ENCODE data around the gene KCNJ6.

Gene KCNJ6

DNA sequence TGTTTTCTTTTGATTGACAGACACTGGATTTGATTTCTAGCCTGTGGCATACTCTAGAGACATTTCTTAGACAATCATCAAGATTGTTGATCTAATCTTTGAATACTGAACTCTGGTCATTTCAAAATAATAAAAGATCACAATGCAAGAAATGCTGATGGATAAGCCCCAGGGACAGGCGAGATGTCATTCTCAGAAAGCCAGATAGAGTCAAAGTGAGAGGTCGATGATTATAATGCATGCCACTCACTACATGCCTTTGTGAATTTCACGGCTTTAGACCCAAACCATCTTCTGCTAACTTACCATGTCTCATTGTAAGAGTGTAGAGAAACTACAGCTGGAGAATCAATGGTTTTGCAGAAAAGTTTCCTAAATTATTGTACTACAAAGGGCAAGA, 292.6 kb downstream of the KCNJ6 start:
- Histone ChIP-seq H3K9me3 (ENCODE audit: control insufficient read depth in 1 of 2, low read length in 2 of 2) (no peaks in the 10 kb centered on the region), H3K36me3 (ENCODE audit: control insufficient read depth in 1 of 2, insufficient read depth in 2 of 2, low read length in 2 of 2) (no peaks in the 10 kb centered on the region), H3K4me1 (ENCODE audit: control insufficient read depth in 1 of 2, insufficient read depth in 2 of 2, low read length in 2 of 2) (no peaks in the 10 kb centered on the region), H3K9ac (ENCODE audit: low read depth in 1 of 2, low read length in 2 of 2) (no peak overlapping the region), H3K27me3 (ENCODE audit: control insufficient read depth in 1 of 2, insufficient read depth in 2 of 2, low read length in 2 of 2) (no peaks in the 10 kb centered on the region), H3K4me3 (ENCODE audit: low read depth in 1 of 2, low read length in 2 of 2) (no peak overlapping the region), H3K27ac (ENCODE audit: low read depth, low read length) (no peak overlapping the region)

DNA sequence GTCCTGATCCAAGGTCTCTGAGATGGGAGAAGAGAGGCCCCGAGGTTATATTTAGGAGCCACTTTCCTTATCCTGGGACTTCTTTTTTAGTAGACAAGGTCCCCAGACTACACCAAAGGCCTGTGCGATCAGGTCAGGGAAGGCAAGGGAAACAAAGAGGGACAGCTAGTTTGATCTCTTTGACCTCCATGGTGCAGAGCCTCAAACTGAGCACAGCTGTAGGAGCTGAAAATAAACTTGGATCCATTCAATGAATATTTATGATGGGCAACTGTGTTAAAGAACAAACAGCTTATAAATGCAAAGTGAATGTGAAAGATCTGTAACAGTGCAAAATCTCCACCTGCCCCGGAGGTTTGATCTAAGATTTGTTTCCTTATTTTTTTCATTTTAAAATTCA, 293.1 kb downstream of the KCNJ6 start:
- Histone ChIP-seq H3K4me1 (ENCODE audit: control insufficient read depth in 1 of 2, insufficient read depth in 2 of 2, low read length in 2 of 2) (no peaks in the 10 kb centered on the region), H3K4me3 (ENCODE audit: low read depth in 1 of 2, low read length in 2 of 2) (no peak overlapping the region)

DNA sequence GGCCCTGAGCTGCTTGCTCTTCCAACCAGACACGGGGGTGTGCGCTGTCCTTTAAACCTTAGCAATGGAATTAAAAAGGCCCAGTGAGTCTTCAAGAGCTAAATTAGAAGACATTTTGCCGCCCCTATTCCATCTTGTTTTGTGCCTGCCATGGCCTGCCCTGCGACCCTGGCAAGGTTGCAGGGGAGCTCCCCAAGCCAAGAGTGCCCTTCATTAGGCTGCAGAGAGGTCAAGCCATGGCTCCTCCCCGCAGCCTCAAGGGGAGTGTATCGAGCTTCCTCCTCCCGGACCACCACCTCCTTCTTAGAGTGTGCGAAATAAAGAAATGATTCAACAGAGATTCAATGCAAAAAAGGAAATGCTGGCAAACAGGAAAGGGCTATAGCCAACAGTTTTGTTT, 293.5 kb downstream of the KCNJ6 start:
- H3K4me1 ChIP-seq (ENCODE audit: control insufficient read depth in 1 of 2, insufficient read depth in 2 of 2, low read length in 2 of 2) = no peaks in the 10 kb centered on the region
- no peaks in the 10 kb centered on the region for H3K27me3 ChIP-seq (ENCODE audit: control insufficient read depth in 1 of 2, insufficient read depth in 2 of 2, low read length in 2 of 2)
- no peaks in the 10 kb centered on the region for H3K9me3 ChIP-seq (ENCODE audit: control insufficient read depth in 1 of 2, low read length in 2 of 2)
- H3K27ac ChIP-seq (ENCODE audit: low read depth, low read length) = no peak overlapping the region
- H3K36me3 ChIP-seq (ENCODE audit: control insufficient read depth in 1 of 2, insufficient read depth in 2 of 2, low read length in 2 of 2) = no peaks in the 10 kb centered on the region
- H3K9ac ChIP-seq (ENCODE audit: low read depth in 1 of 2, low read length in 2 of 2) = no peak overlapping the region
- no peak overlapping the region for H3K4me3 ChIP-seq (ENCODE audit: low read depth in 1 of 2, low read length in 2 of 2)

More for the DNA sequence above, 293.1 kb downstream of the KCNJ6 start:
- Histone ChIP-seq H3K27ac (ENCODE audit: low read depth, low read length) (no peak overlapping the region), H3K27me3 (ENCODE audit: control insufficient read depth in 1 of 2, insufficient read depth in 2 of 2, low read length in 2 of 2) (no peaks in the 10 kb centered on the region), H3K9ac (ENCODE audit: low read depth in 1 of 2, low read length in 2 of 2) (no peak overlapping the region), H3K9me3 (ENCODE audit: control insufficient read depth in 1 of 2, low read length in 2 of 2) (no peaks in the 10 kb centered on the region), H3K36me3 (ENCODE audit: control insufficient read depth in 1 of 2, insufficient read depth in 2 of 2, low read length in 2 of 2) (no peaks in the 10 kb centered on the region)

DNA sequence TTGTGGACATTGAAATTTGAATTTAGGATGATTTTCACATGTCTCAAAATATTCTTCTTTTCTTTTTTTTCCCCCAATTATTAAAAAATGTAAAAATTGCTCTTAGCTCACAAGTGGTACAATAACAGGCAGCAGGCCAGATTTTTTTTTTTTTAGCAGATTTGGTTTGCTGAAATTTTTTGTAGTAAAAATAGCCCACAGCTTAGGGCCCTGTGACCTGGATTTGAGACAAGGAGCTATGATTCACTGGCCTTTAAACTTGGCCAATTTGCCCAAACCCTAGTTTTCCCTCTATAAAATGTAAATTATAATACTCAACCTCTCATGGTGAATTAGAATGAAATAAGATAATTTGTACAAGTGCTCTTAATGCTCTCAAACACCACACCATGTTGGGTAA, 295.9 kb downstream of the KCNJ6 start:
- H3K36me3 ChIP-seq (ENCODE audit: control insufficient read depth in 1 of 2, insufficient read depth in 2 of 2, low read length in 2 of 2) = no peaks in the 10 kb centered on the region
- H3K27me3 ChIP-seq (ENCODE audit: control insufficient read depth in 1 of 2, insufficient read depth in 2 of 2, low read length in 2 of 2) = no peaks in the 10 kb centered on the region
- no peak overlapping the region for H3K4me3 ChIP-seq (ENCODE audit: low read depth in 1 of 2, low read length in 2 of 2)
- H3K27ac ChIP-seq (ENCODE audit: low read depth, low read length) = no peak overlapping the region
- H3K9me3 ChIP-seq (ENCODE audit: control insufficient read depth in 1 of 2, low read length in 2 of 2) = no peaks in the 10 kb centered on the region
- H3K4me1 ChIP-seq (ENCODE audit: control insufficient read depth in 1 of 2, insufficient read depth in 2 of 2, low read length in 2 of 2) = no peaks in the 10 kb centered on the region
- no peak overlapping the region for H3K9ac ChIP-seq (ENCODE audit: low read depth in 1 of 2, low read length in 2 of 2)

DNA sequence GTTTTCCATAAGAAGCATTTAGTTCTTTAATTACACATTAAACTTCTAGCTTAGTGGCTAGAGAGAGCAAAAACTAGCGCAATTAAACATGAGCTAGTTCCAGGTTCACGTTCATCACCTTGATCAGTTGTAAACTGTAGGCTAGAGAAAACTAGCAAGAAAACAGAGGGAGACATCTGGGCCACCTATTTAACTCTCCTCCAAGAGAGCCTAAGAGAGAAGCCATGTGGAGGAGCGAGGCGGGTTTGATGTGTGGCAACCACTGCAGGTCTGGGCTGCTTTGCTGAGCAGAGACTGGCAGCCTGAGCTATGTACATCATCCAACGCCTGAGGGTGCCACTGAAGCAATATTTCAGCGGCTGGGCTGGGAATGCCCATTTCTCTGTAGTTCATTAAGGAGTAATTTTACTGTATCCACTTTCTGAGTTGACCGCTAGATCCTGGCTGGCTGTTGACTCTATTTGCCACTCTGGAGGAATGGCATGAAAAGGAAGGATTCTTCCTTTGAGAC, 296.7 kb downstream of the KCNJ6 start:
- Histone ChIP-seq H3K27me3 (ENCODE audit: control insufficient read depth in 1 of 2, insufficient read depth in 2 of 2, low read length in 2 of 2) (no peaks in the 10 kb centered on the region), H3K27ac (ENCODE audit: low read depth, low read length) (no peak overlapping the region), H3K4me1 (ENCODE audit: control insufficient read depth in 1 of 2, insufficient read depth in 2 of 2, low read length in 2 of 2) (no peaks in the 10 kb centered on the region), H3K9ac (ENCODE audit: low read depth in 1 of 2, low read length in 2 of 2) (no peak overlapping the region), H3K36me3 (ENCODE audit: control insufficient read depth in 1 of 2, insufficient read depth in 2 of 2, low read length in 2 of 2) (no peaks in the 10 kb centered on the region), H3K4me3 (ENCODE audit: low read depth in 1 of 2, low read length in 2 of 2) (no peak overlapping the region), H3K9me3 (ENCODE audit: control insufficient read depth in 1 of 2, low read length in 2 of 2) (no peaks in the 10 kb centered on the region)

DNA sequence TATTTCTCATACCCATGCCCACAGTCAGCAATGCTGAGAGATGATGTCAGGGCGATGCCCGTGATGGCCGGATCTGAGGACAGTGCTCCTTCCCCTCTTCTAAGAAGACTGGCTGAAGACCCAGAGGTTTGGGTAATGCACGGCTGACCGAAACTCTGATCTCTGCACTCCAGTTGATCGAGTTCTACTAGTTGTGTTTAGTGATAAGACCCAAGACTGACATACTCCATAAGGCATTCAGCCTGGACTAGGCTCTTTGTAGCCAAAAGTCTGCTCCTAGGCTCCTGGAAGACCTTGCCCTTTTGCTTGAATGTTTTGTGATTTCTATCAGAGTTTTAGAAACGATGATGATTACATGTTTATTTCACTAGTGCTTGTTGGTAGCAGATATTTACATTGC, 298.2 kb downstream of the KCNJ6 start:
- Histone ChIP-seq H3K27me3 (ENCODE audit: control insufficient read depth in 1 of 2, insufficient read depth in 2 of 2, low read length in 2 of 2) (no peaks in the 10 kb centered on the region), H3K4me1 (ENCODE audit: control insufficient read depth in 1 of 2, insufficient read depth in 2 of 2, low read length in 2 of 2) (no peaks in the 10 kb centered on the region), H3K36me3 (ENCODE audit: control insufficient read depth in 1 of 2, insufficient read depth in 2 of 2, low read length in 2 of 2) (no peaks in the 10 kb centered on the region), H3K4me3 (ENCODE audit: low read depth in 1 of 2, low read length in 2 of 2) (no peak overlapping the region), H3K9me3 (ENCODE audit: control insufficient read depth in 1 of 2, low read length in 2 of 2) (no peaks in the 10 kb centered on the region), H3K27ac (ENCODE audit: low read depth, low read length) (no peak overlapping the region), H3K9ac (ENCODE audit: low read depth in 1 of 2, low read length in 2 of 2) (no peak overlapping the region)

DNA sequence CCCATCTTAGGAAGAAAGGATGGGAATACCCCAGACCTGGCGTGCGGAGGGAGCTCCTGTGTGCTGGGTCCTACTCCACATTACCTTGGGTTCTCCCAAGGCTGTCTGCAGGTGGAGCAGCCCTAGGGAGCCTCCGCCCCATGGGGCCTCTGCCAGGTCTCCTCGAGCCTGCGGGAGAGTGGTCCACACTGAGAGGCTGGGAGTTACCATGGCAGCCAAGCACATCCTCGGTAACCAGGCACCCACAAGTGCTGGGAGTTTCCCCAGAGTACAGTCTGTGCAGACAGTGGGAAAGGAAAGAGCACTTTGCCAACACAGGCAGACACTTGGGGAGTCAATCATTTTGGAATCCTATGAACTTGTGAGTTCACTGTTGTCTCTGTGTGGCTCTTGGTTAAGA, 300.3 kb downstream of the KCNJ6 start:
- H3K27me3 ChIP-seq (ENCODE audit: control insufficient read depth in 1 of 2, insufficient read depth in 2 of 2, low read length in 2 of 2) = no peaks in the 10 kb centered on the region
- H3K36me3 ChIP-seq (ENCODE audit: control insufficient read depth in 1 of 2, insufficient read depth in 2 of 2, low read length in 2 of 2) = no peaks in the 10 kb centered on the region
- no peaks in the 10 kb centered on the region for H3K4me1 ChIP-seq (ENCODE audit: control insufficient read depth in 1 of 2, insufficient read depth in 2 of 2, low read length in 2 of 2)
- H3K9me3 ChIP-seq (ENCODE audit: control insufficient read depth in 1 of 2, low read length in 2 of 2) = no peaks in the 10 kb centered on the region
- no peak overlapping the region for H3K27ac ChIP-seq (ENCODE audit: low read depth, low read length)
- no peak overlapping the region for H3K9ac ChIP-seq (ENCODE audit: low read depth in 1 of 2, low read length in 2 of 2)
- no peak overlapping the region for H3K4me3 ChIP-seq (ENCODE audit: low read depth in 1 of 2, low read length in 2 of 2)

DNA sequence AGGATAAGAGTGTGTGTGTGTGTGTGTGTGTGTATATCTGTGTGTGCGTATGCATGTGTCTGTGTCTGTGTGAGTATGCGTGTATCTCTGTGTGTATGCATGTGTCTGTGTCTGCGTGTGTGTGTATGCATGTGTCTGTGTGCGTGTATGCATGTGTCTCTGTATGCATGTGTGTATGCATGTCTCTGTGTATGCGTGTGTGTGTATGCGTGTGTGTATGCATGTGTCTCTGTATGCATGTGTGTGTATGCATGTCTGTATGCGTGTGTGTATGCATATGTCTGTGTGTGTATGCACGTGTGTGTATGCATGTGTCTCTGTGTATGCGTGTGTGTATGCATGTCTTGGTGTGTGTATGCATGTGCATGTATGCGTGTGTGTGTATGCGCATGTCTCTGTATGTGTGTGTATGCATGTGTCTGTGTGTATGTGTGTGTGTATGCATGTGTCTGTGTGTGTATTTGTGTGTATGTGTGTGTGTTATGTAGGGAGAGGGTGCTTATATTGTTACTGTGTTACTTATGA, 301.8 kb downstream of the KCNJ6 start:
- Histone ChIP-seq H3K4me1 (ENCODE audit: control insufficient read depth in 1 of 2, insufficient read depth in 2 of 2, low read length in 2 of 2) (no peaks in the 10 kb centered on the region), H3K27me3 (ENCODE audit: control insufficient read depth in 1 of 2, insufficient read depth in 2 of 2, low read length in 2 of 2) (no peaks in the 10 kb centered on the region), H3K27ac (ENCODE audit: low read depth, low read length) (no peak overlapping the region), H3K36me3 (ENCODE audit: control insufficient read depth in 1 of 2, insufficient read depth in 2 of 2, low read length in 2 of 2) (no peaks in the 10 kb centered on the region), H3K4me3 (ENCODE audit: low read depth in 1 of 2, low read length in 2 of 2) (no peak overlapping the region), H3K9ac (ENCODE audit: low read depth in 1 of 2, low read length in 2 of 2) (no peak overlapping the region), H3K9me3 (ENCODE audit: control insufficient read depth in 1 of 2, low read length in 2 of 2) (no peaks in the 10 kb centered on the region)

DNA sequence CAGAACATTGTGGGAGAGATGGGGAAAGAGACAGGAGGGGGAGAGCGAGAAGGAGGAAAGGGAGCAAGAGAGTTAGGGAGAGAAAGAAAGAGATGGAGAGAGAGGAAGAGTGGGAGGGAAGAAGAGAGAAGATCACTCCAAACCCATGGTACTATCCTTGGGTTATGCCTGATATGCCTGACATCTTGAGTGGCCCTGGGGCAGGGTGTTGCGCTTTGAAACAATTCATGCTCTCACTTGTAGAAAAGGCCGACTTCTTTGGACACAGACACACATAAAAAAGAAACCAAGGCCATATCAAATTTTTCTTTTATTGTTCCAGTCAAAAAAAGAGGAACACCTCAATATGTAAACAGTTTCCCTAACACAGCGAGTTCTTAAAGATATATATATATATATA, 309.2 kb downstream of the KCNJ6 start:
- no peak overlapping the region for H3K9ac ChIP-seq (ENCODE audit: low read depth in 1 of 2, low read length in 2 of 2)
- H3K9me3 ChIP-seq (ENCODE audit: control insufficient read depth in 1 of 2, low read length in 2 of 2) = no peaks in the 10 kb centered on the region
- H3K36me3 ChIP-seq (ENCODE audit: control insufficient read depth in 1 of 2, insufficient read depth in 2 of 2, low read length in 2 of 2) = no peaks in the 10 kb centered on the region
- no peak overlapping the region for H3K4me3 ChIP-seq (ENCODE audit: low read depth in 1 of 2, low read length in 2 of 2)
- H3K4me1 ChIP-seq (ENCODE audit: control insufficient read depth in 1 of 2, insufficient read depth in 2 of 2, low read length in 2 of 2) = no peaks in the 10 kb centered on the region
- no peaks in the 10 kb centered on the region for H3K27me3 ChIP-seq (ENCODE audit: control insufficient read depth in 1 of 2, insufficient read depth in 2 of 2, low read length in 2 of 2)
- no peak overlapping the region for H3K27ac ChIP-seq (ENCODE audit: low read depth, low read length)

DNA sequence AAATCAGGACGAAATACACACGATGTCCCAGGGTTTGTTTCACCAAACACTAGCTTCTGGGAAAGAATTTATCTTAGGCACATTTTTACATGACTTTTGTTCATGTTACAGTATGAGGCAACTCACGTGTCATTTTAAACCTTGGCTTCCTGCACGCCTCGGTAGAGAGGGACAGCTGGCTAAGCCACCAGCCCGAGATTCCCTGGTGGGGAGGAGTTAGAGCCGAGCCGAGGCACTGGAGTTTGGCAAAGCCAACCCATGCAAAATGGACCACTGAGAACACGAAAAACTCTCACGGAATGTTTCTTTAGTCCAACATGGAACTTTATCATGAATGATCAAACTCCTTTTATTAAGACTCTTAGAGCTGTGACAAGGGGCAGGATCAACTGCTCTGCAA, 309.7 kb downstream of the KCNJ6 start:
- Histone ChIP-seq H3K4me3 (ENCODE audit: low read depth in 1 of 2, low read length in 2 of 2) (no peak overlapping the region), H3K9ac (ENCODE audit: low read depth in 1 of 2, low read length in 2 of 2) (no peak overlapping the region), H3K4me1 (ENCODE audit: control insufficient read depth in 1 of 2, insufficient read depth in 2 of 2, low read length in 2 of 2) (no peaks in the 10 kb centered on the region), H3K9me3 (ENCODE audit: control insufficient read depth in 1 of 2, low read length in 2 of 2) (no peaks in the 10 kb centered on the region), H3K27ac (ENCODE audit: low read depth, low read length) (no peak overlapping the region), H3K36me3 (ENCODE audit: control insufficient read depth in 1 of 2, insufficient read depth in 2 of 2, low read length in 2 of 2) (no peaks in the 10 kb centered on the region), H3K27me3 (ENCODE audit: control insufficient read depth in 1 of 2, insufficient read depth in 2 of 2, low read length in 2 of 2) (peaks cover 0 to 4% of the 10 kb centered on the region in 2 donors)

DNA sequence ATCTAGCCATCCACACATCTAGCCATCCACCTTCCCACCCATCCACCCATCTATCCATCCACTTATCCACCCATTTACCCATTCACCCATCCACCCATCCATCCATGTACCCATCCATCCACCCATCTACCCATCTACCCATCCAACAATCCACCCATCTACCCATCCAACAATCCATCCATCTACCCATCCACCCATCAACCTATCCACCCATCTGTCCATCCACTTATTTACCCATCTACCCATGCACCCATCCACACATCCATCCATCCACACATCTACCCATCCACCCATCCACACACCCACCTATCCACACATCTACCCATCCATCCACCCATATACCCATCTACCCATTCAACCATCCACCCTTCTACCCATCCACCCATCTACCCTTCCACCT, 311.3 kb downstream of the KCNJ6 start:
- no peaks in the 10 kb centered on the region for H3K4me1 ChIP-seq (ENCODE audit: control insufficient read depth in 1 of 2, insufficient read depth in 2 of 2, low read length in 2 of 2)
- no peak overlapping the region for H3K9ac ChIP-seq (ENCODE audit: low read depth in 1 of 2, low read length in 2 of 2)
- peaks cover 0 to 5% of the 10 kb centered on the region in 2 donors for H3K27me3 ChIP-seq (ENCODE audit: control insufficient read depth in 1 of 2, insufficient read depth in 2 of 2, low read length in 2 of 2)
- no peaks in the 10 kb centered on the region for H3K36me3 ChIP-seq (ENCODE audit: control insufficient read depth in 1 of 2, insufficient read depth in 2 of 2, low read length in 2 of 2)
- no peak overlapping the region for H3K27ac ChIP-seq (ENCODE audit: low read depth, low read length)
- H3K4me3 ChIP-seq (ENCODE audit: low read depth in 1 of 2, low read length in 2 of 2) = no peak overlapping the region
- H3K9me3 ChIP-seq (ENCODE audit: control insufficient read depth in 1 of 2, low read length in 2 of 2) = no peaks in the 10 kb centered on the region
